K562 (cell line): ENCODE data around the gene CLASP2.

ENCODE experiments used
- EP300 ChIP-seq: IDR thresholded peaks from 2 replicates; pipeline ENCODE4 v1.6.1; 2012; ENCODE audit warnings: low read length, improper control_type of control experiment
- POLR2A ChIP-seq: fragments of 450-650 bp; conservative IDR thresholded peaks from 2 replicates; pipeline ENCODE4 v1.6.1; 2016
- TAF1 ChIP-seq: IDR thresholded peaks from 2 replicates; pipeline ENCODE4 v1.6.1; 2011; ENCODE audit warnings: mild to moderate bottlenecking, low read length, moderate library complexity; ENCODE audit not compliant: insufficient read depth, control insufficient read depth, severe bottlenecking; ENCODE audit errors: extremely low read depth
- ZBTB7A ChIP-seq: IDR thresholded peaks from 2 replicates; pipeline ENCODE4 v1.6.1; 2011; ENCODE audit warnings: low read depth, mild to moderate bottlenecking, low read length, moderate library complexity, borderline replicate concordance; ENCODE audit not compliant: control insufficient read depth
- ZNF224 ChIP-seq: sonication (generic); formaldehyde crosslinking; IDR thresholded peaks from 2 replicates; pipeline ENCODE4 v1.8.0; 2022; ENCODE audit warnings: mild to moderate bottlenecking, missing genetic modification reagents

GRCh38 chr3:33523093-33523667 lies 194.9 kb downstream of the CLASP2 start:
- TF ChIP-seq POLR2A (no peak), TAF1 (no peak), ZBTB7A (no peak), ZNF224 (CRISPR knock-in tag) (no peak), EP300 (no peak)
